ENCODE results near the gene CELA3A.
"Not testable (repeated sequence)": the region's sequence is repeated elsewhere in the genome, so short reads cannot be mapped to it uniquely, and the experiment has no call there.

GRCh38 chr1:21978209-21978608 is 23.2 kb upstream of the CELA3A start:
- not testable (repeated sequence) for TF ChIP-seq CTCF, POLR2A (IDR thresholded peaks at IDR 0.05)

All from adrenal gland (tissue), 5 donors.